ENCODE measurements around the gene PCCA.
"Not testable (repeated sequence)": the region's sequence is repeated elsewhere in the genome, so short reads cannot be mapped to it uniquely, and the experiment has no call there.

PCCA gene

DNA sequence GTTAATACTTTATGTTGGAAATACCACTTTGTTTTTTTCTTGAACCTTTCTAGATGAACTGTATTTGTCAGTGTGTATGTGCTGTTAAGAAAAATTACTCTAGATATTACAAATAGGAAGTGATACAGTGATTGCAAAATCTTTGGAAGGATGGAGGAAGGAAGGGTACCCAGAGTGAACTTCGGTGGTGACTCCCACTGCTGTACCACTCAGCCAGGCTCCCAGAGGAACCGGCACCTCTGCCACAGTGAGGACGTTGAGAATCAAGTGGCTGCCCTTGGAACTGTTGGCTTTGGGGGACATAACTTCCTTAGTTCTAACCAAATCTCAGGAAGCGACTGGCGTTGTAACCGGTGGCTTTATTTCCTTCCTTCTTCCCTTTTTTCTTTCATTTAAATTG, 184.7 kb downstream of the PCCA start:
- DNase-seq (ENCODE audit: low spot score), result no peak
- Histone ChIP-seq H3K4me3 (no peak overlapping the region), H3K27ac (no peak overlapping the region)
- TF ChIP-seq, protein P1, sequence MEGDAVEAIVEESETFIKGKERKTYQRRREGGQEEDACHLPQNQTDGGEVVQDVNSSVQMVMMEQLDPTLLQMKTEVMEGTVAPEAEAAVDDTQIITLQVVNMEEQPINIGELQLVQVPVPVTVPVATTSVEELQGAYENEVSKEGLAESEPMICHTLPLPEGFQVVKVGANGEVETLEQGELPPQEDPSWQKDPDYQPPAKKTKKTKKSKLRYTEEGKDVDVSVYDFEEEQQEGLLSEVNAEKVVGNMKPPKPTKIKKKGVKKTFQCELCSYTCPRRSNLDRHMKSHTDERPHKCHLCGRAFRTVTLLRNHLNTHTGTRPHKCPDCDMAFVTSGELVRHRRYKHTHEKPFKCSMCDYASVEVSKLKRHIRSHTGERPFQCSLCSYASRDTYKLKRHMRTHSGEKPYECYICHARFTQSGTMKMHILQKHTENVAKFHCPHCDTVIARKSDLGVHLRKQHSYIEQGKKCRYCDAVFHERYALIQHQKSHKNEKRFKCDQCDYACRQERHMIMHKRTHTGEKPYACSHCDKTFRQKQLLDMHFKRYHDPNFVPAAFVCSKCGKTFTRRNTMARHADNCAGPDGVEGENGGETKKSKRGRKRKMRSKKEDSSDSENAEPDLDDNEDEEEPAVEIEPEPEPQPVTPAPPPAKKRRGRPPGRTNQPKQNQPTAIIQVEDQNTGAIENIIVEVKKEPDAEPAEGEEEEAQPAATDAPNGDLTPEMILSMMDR (IDR thresholded peaks at IDR 0.05), result no peak

- no peak overlapping the region for H3K27ac ChIP-seq
- TF ChIP-seq, protein P1 (IDR thresholded peaks at IDR 0.05), result no peak
- no peak overlapping the region for H3K4me3 ChIP-seq
- no peak for DNase-seq (ENCODE audit: low spot score)
Measured at GRCh38 chr13:100274942-100275506, 186.1 kb downstream of the PCCA start.

- no peak for DNase-seq (ENCODE audit: low spot score)
- H3K4me3 ChIP-seq, result no peak overlapping the region
- TF ChIP-seq, protein P1 (IDR thresholded peaks at IDR 0.05), result no peak
- no peak overlapping the region for H3K27ac ChIP-seq
Measured at GRCh38 chr13:100275746-100276145, 186.9 kb downstream of the PCCA start.

DNA sequence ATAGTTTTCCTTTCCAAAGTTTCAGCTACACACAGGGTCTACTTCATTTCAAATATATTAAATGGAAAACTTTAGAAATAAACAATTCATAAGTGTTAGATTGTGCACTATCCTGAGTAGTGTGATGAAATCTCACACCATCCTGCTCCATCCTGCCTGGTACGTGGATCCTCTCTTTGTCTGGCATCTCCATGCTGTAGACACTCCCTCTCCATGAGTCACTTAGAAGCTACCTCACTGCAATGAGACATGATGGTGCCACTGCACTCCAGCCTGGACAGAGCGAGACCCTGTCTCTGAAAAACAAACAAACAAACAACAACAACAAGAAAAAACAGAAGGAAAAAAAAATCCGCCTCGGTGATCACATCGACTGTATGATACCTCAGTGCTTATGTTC, 191.8 kb downstream of the PCCA start:
- H3K4me3 ChIP-seq, result no peak overlapping the region
- no peak for DNase-seq (ENCODE audit: low spot score)
- TF ChIP-seq, protein P1 (IDR thresholded peaks at IDR 0.05), result no peak
- H3K27ac ChIP-seq, result no peak overlapping the region

- H3K4me3 ChIP-seq; H3K27ac ChIP-seq; DNase-seq (ENCODE audit: low spot score): not testable (repeated sequence)
Measured at GRCh38 chr13:100282306-100282705, 193.4 kb downstream of the PCCA start.

GRCh38 chr13:100290165-100290801, 201.4 kb downstream of the PCCA start:
- no peak for DNase-seq (ENCODE audit: low spot score)
- no peak overlapping the region for H3K27ac ChIP-seq
- TF ChIP-seq, protein P1 (IDR thresholded peaks at IDR 0.05), result no peak
- H3K4me3 ChIP-seq, result no peak overlapping the region

DNA sequence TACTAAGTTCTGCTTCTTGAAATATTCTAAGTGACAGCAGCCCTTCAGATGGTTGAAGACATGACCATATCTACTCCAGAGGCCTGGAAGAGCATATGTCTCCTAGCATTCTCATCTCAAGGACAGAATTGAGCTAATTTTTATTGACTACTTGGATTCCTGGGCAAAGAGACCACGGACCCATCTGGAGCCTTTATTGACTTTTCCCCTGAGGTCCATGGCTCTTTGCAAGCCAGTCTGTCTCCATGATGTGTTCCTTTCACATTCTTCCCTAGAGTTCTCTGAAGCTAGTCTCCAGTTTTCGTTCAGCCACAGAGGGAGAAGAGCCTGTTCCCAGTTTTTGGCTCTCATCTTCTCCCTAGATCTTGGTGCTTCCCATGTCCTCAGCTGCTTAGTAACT, 202.7 kb downstream of the PCCA start:
- H3K27ac ChIP-seq, result no peak overlapping the region
- H3K4me3 ChIP-seq, result no peak overlapping the region
- TF ChIP-seq, protein P1 (IDR thresholded peaks at IDR 0.05), result no peak
- no peak for DNase-seq (ENCODE audit: low spot score)

Measured in coronary artery (tissue), 2 donors.